GM12878 (cell line): ENCODE measurements around the gene COL4A2.

ENCODE experiments used
- BRCA1 ChIP-seq: IDR thresholded peaks from 2 replicates; pipeline ENCODE4 v1.6.1; 2011; ENCODE audit warnings: low read depth, low read length, improper control_type of control experiment
- CEBPB ChIP-seq, 2 experiments: fragments of 150-350 bp in 1 of 2; IDR thresholded peaks; 2 replicates each; pipeline ENCODE4 v1.6.1; 2012 to 2014; ENCODE audit warnings: low read depth in 2 of 2, low read length in 2 of 2, borderline replicate concordance in 1 of 2, inconsistent platforms in 1 of 2
- EZH2 ChIP-seq: IDR thresholded peaks from 2 replicates; pipeline ENCODE4 v1.6.1; 2012; ENCODE audit warnings: low read depth, mild to moderate bottlenecking, control low read depth, inconsistent platforms, low read length, borderline replicate concordance; ENCODE audit not compliant: control insufficient read depth
- HDAC6 ChIP-seq: fragments of 200-600 bp; sonication (generic); IDR thresholded peaks from one replicate; pipeline ENCODE4 v1.8.0; 2017; ENCODE audit warnings: antibody characterized with exemption; ENCODE audit not compliant: unreplicated experiment
- POLR2A ChIP-seq: IDR thresholded peaks from 2 replicates; pipeline ENCODE4 v1.6.1; 2011; ENCODE audit warnings: low read depth, mild to moderate bottlenecking, low read length
- POLR2AphosphoS5 ChIP-seq: IDR thresholded peaks from 2 replicates; pipeline ENCODE4 v1.6.1; 2011; ENCODE audit warnings: mild to moderate bottlenecking, low read length, inconsistent platforms
- RUNX3 ChIP-seq: IDR thresholded peaks from 2 replicates; pipeline ENCODE4 v1.6.1; 2012; ENCODE audit warnings: low read length, inconsistent platforms
- SIX5 ChIP-seq: IDR thresholded peaks from 2 replicates; pipeline ENCODE4 v1.6.1; 2011; ENCODE audit warnings: mild to moderate bottlenecking, low read depth, low read length, moderate library complexity; ENCODE audit not compliant: severe bottlenecking
- STAT3 ChIP-seq: IDR thresholded peaks from 2 replicates; pipeline ENCODE4 v1.6.1; 2011; ENCODE audit warnings: low read depth, low read length, improper control_type of control experiment
- TCF3 ChIP-seq: IDR thresholded peaks from 2 replicates; pipeline ENCODE4 v1.6.1; 2012; ENCODE audit warnings: low read depth, mild to moderate bottlenecking, low read length, borderline replicate concordance; ENCODE audit not compliant: insufficient read depth
- ZZZ3 ChIP-seq: IDR thresholded peaks from 2 replicates; pipeline ENCODE4 v1.6.1; 2011; ENCODE audit warnings: low read depth; ENCODE audit not compliant: control insufficient read depth, insufficient read length
- TF ChIP-seq, protein P1 (sequence below), 3 experiments: IDR thresholded peaks in 2 of 3; conservative IDR thresholded peaks in 1 of 3; 2 replicates each; pipeline ENCODE4 v1.5.1; 2011; ENCODE audit warnings: low read depth in 3 of 3, low read length in 3 of 3, mild to moderate bottlenecking in 3 of 3, control low read depth in 2 of 3, moderate library complexity in 2 of 3, inconsistent platforms in 1 of 3, mixed read lengths in 1 of 3; ENCODE audit not compliant: control insufficient read depth in 2 of 3, insufficient read depth in 1 of 3; ENCODE audit errors: extremely low read depth in 1 of 3
- TF ChIP-seq, protein P2 (sequence below): IDR thresholded peaks from 2 replicates; pipeline ENCODE4 v1.6.1; 2012; ENCODE audit warnings: mild to moderate bottlenecking, low read depth, low read length

DNA sequence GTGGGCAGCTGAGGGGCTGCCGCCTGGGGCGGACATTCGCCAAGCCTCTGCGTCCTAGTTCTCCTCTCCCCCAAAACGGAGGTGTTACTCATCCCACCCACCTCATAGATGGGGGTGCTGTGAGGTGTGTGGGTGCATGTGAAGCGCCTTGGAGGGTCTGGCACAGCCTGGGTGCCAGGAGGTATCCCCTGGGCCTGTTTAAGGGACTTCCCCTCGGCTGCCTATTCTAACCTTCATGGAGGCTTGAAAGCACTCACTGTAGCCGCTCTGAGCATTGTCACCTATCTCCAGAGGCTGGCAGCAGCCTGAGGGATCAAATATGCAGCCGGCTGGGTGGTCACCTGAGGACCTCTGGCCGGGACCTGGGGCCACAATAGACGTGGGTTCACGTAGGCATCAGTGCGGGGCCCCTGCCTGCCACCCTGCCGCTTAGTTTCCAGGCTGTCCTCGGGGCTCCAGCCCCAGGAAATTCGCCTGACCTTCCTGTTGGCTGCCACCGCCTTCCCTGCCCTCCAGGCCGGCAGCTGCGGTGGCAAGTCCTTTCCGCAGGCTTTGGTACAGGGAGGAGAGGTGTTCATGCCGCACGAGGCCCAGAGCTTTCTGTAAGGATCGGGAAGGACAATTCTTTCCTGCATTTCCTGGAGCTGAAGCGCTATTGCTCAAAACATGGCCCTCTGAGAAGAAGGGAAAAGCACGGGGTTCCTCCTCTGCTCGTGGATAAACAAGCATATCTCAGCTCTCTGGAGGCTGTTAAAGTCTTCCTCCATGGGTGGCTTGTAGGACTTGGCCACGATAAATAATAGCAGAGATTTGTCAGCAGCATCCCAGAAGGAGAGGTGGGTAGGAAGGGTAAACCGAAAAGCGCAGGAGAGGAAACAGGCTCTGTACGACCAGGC lies 4.6 kb downstream of the COL4A2 start:
- TF ChIP-seq BRCA1 (no peak), TCF3 (no peak), RUNX3 (no peak), HDAC6 (no peak), EZH2 (no peak), ZZZ3 (no peak), POLR2A (no peak), CEBPB (IDR thresholded peaks at IDR 0.05; ENCODE audit: borderline replicate concordance in 1 of 2, low read depth in 2 of 2, low read length in 2 of 2) (no peak), SIX5 (no peak), POLR2AphosphoS5 (no peak), STAT3 (no peak)
- TF ChIP-seq, protein P1, sequence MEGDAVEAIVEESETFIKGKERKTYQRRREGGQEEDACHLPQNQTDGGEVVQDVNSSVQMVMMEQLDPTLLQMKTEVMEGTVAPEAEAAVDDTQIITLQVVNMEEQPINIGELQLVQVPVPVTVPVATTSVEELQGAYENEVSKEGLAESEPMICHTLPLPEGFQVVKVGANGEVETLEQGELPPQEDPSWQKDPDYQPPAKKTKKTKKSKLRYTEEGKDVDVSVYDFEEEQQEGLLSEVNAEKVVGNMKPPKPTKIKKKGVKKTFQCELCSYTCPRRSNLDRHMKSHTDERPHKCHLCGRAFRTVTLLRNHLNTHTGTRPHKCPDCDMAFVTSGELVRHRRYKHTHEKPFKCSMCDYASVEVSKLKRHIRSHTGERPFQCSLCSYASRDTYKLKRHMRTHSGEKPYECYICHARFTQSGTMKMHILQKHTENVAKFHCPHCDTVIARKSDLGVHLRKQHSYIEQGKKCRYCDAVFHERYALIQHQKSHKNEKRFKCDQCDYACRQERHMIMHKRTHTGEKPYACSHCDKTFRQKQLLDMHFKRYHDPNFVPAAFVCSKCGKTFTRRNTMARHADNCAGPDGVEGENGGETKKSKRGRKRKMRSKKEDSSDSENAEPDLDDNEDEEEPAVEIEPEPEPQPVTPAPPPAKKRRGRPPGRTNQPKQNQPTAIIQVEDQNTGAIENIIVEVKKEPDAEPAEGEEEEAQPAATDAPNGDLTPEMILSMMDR (IDR thresholded peaks at IDR 0.05 in 2 of 3, conservative IDR thresholded peaks at IDR 0.05 in 1 of 3; ENCODE audit: control insufficient read depth in 2 of 3, extremely low read depth in 1 of 3, insufficient read depth in 1 of 3, low read depth in 3 of 3, low read length in 3 of 3) = no peak
- TF ChIP-seq, protein P2, sequence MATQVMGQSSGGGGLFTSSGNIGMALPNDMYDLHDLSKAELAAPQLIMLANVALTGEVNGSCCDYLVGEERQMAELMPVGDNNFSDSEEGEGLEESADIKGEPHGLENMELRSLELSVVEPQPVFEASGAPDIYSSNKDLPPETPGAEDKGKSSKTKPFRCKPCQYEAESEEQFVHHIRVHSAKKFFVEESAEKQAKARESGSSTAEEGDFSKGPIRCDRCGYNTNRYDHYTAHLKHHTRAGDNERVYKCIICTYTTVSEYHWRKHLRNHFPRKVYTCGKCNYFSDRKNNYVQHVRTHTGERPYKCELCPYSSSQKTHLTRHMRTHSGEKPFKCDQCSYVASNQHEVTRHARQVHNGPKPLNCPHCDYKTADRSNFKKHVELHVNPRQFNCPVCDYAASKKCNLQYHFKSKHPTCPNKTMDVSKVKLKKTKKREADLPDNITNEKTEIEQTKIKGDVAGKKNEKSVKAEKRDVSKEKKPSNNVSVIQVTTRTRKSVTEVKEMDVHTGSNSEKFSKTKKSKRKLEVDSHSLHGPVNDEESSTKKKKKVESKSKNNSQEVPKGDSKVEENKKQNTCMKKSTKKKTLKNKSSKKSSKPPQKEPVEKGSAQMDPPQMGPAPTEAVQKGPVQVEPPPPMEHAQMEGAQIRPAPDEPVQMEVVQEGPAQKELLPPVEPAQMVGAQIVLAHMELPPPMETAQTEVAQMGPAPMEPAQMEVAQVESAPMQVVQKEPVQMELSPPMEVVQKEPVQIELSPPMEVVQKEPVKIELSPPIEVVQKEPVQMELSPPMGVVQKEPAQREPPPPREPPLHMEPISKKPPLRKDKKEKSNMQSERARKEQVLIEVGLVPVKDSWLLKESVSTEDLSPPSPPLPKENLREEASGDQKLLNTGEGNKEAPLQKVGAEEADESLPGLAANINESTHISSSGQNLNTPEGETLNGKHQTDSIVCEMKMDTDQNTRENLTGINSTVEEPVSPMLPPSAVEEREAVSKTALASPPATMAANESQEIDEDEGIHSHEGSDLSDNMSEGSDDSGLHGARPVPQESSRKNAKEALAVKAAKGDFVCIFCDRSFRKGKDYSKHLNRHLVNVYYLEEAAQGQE = no peak
